ENCODE results near the gene GPER1. TPM values are rescaled to one million over a fixed set of nuclear protein-coding genes. Genes with fewer than 3 reads are reported as not detected.

Gene GPER1
- total RNA-seq, 3 donors from 2014 or later = 7.9 to 14.7 (median 9.8) TPM

DNA sequence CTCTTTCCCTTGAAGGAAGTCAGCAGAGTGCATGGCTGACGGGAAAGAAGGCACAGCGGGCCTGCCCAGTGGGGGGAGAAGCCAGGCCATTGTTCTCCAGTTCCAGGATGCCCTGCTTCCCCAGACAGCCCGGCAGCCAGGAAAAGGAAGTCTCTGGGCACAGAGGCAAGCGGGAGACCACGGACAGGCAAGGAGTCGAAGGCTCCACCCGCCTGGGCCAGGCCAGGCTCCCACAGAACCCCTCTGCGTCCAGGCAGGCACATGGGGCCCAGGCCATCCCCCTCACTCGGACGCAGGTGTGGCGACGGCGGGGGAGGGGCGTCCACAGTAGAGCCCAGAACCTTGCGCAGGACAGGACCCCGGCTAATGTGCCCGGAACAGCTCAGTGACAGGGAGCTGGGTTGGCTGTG lies 34.9 kb upstream of the GPER1 start:
- ATAC-seq = no peak
- intact Hi-C loops (cut with DNase I, micrococcal nuclease) = no loop called here
- H3K4me1 ChIP-seq (ENCODE audit: low read depth) = peaks cover 13% of the 10 kb centered on the region

GRCh38 chr7:1053816-1054370 lies 34.0 kb upstream of the GPER1 start:
- Histone ChIP-seq H3K9me3 (no peaks in the 10 kb centered on the region), H3K4me3 (no peak overlapping the region), H3K36me3 (ENCODE audit: low read depth) (no peaks in the 10 kb centered on the region), H3K4me1 (ENCODE audit: low read depth) (peaks cover 13% of the 10 kb centered on the region)
- DNase-seq = peak in 1 of 3 donors; percentile 34
- ATAC-seq = no peak
- TF ChIP-seq, protein P1, sequence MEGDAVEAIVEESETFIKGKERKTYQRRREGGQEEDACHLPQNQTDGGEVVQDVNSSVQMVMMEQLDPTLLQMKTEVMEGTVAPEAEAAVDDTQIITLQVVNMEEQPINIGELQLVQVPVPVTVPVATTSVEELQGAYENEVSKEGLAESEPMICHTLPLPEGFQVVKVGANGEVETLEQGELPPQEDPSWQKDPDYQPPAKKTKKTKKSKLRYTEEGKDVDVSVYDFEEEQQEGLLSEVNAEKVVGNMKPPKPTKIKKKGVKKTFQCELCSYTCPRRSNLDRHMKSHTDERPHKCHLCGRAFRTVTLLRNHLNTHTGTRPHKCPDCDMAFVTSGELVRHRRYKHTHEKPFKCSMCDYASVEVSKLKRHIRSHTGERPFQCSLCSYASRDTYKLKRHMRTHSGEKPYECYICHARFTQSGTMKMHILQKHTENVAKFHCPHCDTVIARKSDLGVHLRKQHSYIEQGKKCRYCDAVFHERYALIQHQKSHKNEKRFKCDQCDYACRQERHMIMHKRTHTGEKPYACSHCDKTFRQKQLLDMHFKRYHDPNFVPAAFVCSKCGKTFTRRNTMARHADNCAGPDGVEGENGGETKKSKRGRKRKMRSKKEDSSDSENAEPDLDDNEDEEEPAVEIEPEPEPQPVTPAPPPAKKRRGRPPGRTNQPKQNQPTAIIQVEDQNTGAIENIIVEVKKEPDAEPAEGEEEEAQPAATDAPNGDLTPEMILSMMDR (IDR thresholded peaks at IDR 0.05) = no peak
- intact Hi-C loops (cut with DNase I, micrococcal nuclease) = no loop called here

More for the DNA sequence above, 34.9 kb upstream of the GPER1 start:
- H3K36me3 ChIP-seq (ENCODE audit: low read depth) = no peaks in the 10 kb centered on the region
- no peaks in the 10 kb centered on the region for H3K9me3 ChIP-seq
- TF ChIP-seq, protein P1 (IDR thresholded peaks at IDR 0.05) = no peak
- peak in 1 of 3 donors; percentile 43 for DNase-seq
- H3K4me3 ChIP-seq = no peak overlapping the region

GRCh38 chr7:1054438-1054837 lies 33.5 kb upstream of the GPER1 start:
- Histone ChIP-seq H3K9me3 (no peaks in the 10 kb centered on the region), H3K36me3 (ENCODE audit: low read depth) (no peaks in the 10 kb centered on the region), H3K4me3 (no peak overlapping the region), H3K4me1 (ENCODE audit: low read depth) (peaks cover 13% of the 10 kb centered on the region)
- ATAC-seq (no peak), DNase-seq (peak in 1 of 3 donors; percentile 51)
- intact Hi-C loops (cut with DNase I, micrococcal nuclease) = no loop called here
- TF ChIP-seq, protein P1 (IDR thresholded peaks at IDR 0.05) = no peak

GRCh38 chr7:1054861-1055450 lies 33.0 kb upstream of the GPER1 start:
- peaks cover 13% of the 10 kb centered on the region for H3K4me1 ChIP-seq (ENCODE audit: low read depth)
- H3K9me3 ChIP-seq = no peaks in the 10 kb centered on the region
- DNase-seq = peak; percentile 58 to 72 (median 59)
- TF ChIP-seq, protein P1 (IDR thresholded peaks at IDR 0.05) = no peak
- H3K4me3 ChIP-seq = no peak overlapping the region
- no peaks in the 10 kb centered on the region for H3K36me3 ChIP-seq (ENCODE audit: low read depth)
- intact Hi-C loops (cut with DNase I, micrococcal nuclease) = no loop called here
- ATAC-seq = peak; percentile 27

DNA sequence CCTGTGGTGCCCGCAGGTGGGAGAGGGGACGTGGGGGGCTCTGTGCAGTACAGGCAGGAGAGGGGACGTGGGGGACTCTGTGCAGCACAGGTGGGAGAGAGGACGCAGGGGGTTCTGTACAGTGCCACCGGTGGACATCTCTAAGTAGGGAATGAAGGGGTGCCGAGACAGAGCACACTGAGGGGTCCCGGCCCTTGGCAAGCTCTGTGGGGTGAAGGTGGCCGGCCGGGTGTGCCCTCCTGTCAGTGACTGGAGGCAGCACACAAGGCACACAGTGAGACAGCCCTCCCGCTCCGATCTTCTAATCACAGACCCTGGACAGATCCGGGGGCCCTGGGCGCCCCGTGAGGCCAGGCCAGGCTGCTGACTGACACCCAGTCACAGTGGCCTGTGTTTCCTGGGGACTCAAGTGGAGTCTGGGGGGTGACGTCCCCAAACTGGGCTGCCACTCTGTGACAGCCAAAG lies 32.4 kb upstream of the GPER1 start:
- DNase-seq = peak in 1 of 3 donors; percentile 31
- TF ChIP-seq, protein P1 (IDR thresholded peaks at IDR 0.05) = no peak
- Histone ChIP-seq H3K36me3 (ENCODE audit: low read depth) (no peaks in the 10 kb centered on the region), H3K4me1 (ENCODE audit: low read depth) (peaks cover 16% of the 10 kb centered on the region), H3K9me3 (no peaks in the 10 kb centered on the region), H3K4me3 (no peak overlapping the region)
- intact Hi-C loops (cut with DNase I, micrococcal nuclease) = no loop called here
- no peak for ATAC-seq
